COLO668 (cell line): ENCODE measurements around the gene PDZD4.

ENCODE experiments used
- DNase-seq: peaks from one replicate; lab custom pipeline; 2025; ENCODE audit not compliant: unreplicated experiment; lab: John Stamatoyannopoulos, UW

Gene PDZD4

DNA sequence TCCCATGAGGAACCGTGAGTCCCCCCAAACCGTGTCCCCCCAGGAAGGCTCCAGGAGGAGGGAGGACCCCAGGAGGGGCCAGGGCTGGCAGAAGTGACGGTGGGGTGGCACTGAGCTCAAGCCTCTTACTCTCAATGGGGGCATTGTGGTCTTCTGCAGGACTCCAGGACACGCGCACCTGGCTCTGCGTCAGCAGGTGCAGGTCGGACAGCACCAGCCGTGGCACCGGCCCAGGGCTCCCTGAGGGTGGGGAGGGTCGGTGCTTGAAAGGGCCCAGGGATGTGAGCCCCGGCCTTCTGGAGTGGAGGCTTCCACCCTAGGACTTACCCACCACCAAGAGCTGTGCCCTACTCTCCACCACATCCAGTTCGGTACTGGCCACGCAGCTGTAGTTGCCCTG, 37.3 kb upstream of the PDZD4 start:
- no peak for DNase-seq

DNA sequence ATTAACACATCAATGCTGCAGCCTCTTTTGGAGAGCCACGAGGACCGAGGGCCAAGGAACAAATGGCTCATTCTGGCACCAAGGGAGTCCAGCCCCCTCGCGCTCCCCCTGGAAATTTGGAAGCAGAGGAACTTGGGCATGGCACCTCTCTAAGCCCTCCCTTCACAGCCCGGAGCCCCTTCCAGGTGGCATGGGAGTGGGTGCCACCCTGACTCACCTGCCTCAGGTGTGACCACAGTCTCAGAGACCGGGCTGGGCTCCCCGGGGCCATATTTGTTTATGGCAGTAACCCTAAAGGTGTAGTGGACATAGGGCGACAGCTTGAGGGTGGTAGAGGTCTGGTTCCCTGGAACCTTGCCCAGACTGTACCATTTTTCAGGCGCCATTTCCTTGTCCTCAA, 36.8 kb upstream of the PDZD4 start:
- no peak for DNase-seq

DNA sequence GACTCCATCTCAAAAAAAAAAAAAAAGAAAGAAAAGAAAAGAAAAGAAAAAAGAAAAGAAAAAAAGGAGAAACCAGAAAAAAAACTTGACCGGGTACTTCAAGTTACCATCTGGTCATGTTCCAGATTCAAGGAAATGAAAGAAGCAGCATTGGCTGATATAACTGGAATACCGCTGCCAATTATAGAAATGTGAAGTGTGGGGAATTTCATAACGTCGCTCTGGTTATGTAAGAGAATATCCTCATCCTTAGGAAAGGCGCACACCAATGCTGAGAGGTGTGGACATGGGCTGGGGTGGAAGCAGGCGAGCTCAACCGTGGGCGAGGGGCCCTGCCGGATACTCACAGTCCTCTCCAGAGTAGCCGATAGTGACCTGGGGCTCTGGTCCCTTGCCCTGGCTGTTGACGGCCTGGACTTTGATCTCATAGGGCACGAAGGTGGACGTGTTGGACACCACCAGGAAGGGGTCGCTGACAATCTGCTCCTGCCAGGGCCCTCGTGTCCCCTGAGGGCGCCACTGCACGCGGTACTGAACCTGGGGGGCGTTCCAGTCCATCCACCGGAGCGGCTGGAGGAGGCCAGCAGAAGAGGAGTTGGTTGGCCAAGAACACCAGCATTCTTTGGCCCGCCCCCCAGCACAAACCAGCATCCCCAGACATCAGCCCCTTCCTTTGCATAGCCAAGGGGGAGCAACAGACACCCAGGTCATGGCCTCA, 36.1 kb upstream of the PDZD4 start:
- DNase-seq = no peak

DNA sequence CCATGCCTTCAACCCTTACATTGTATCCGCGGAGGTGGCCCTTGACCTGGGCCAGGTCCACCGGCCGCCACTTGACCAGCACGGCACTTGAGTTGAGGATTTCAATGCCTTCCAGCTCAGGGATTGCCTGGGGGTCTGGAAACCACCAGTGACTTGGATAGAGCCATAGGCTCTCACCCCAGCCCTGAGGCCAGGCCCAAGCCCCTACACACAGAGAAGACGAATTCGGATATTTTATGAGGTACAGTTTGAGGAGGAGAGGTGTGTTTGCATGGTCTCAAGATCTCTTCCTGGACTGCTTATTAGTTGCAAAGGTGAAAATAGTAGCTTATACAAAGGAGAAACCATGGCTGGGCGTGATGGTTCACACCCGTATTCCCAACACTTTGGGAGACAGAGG, 35.3 kb upstream of the PDZD4 start:
- no peak for DNase-seq

DNA sequence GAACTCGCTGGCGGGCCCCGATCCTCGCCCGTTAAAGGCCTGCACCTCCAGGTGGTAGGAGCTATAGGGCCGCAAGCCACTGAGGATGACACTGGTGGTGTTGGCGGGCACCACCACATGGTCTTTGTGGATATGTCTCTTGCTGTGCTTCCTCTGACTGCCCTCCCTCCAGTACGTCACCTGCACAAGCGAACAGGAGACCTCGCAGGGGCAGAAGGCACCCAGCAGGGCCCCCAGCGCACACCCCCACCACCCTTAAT, 34.9 kb upstream of the PDZD4 start:
- no peak for DNase-seq

DNA sequence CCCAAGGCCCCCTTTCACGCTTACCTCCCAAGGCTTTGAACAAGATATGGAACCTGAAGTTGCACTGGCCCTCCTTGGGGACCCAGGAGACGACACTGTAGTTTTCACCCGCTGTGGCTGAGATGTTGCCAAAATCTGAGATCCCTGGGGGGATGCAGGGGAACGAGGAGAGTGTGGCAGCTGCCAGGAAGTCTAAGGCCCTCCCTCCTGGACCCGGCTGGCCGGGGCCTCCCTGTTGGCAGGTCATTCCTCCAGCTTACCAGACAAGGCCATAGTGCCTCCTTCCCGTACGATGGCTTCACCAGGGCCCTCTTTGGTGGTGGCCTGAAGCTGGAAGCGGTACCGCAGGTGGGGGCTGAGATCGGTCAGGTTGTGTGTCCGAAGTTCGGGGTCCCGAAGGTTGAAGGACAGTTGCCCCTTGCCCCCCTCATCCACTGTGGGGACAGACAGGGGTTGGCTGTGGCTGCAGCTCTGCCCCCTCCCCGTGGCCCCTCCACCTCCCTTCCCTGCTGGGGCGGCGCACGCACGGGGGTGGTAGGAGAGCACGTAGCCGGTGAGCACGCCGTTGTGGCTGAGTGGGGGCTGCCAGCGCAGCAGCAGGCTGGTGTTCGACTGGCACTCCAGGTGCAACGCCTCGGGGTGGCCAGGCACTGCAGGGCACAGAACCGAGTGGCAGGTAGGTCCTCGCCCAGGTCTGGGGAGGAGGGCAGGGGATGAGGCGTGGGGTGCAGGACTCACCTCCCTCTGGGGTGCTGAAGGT, 34.4 kb upstream of the PDZD4 start:
- no peak for DNase-seq

DNA sequence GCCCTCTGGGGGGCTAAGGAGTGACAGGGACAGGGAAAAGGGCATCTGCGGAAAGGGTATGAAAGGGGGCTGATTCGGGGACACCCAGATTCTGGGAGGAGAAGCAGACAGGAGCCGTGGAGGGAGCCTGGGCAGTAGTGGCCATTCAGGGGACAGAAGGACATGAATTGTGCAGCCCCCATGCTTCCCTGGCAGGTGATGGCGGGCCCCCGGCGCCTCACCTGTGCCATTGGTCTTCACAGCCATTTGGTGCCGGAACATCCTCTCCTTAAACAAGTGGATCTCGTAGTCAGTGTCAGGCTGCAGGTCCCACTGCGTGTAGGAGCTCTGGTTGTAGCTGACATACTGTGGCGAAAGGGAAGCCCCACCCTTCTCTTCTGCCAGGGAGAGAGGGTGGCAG, 33.8 kb upstream of the PDZD4 start:
- DNase-seq = no peak

DNA sequence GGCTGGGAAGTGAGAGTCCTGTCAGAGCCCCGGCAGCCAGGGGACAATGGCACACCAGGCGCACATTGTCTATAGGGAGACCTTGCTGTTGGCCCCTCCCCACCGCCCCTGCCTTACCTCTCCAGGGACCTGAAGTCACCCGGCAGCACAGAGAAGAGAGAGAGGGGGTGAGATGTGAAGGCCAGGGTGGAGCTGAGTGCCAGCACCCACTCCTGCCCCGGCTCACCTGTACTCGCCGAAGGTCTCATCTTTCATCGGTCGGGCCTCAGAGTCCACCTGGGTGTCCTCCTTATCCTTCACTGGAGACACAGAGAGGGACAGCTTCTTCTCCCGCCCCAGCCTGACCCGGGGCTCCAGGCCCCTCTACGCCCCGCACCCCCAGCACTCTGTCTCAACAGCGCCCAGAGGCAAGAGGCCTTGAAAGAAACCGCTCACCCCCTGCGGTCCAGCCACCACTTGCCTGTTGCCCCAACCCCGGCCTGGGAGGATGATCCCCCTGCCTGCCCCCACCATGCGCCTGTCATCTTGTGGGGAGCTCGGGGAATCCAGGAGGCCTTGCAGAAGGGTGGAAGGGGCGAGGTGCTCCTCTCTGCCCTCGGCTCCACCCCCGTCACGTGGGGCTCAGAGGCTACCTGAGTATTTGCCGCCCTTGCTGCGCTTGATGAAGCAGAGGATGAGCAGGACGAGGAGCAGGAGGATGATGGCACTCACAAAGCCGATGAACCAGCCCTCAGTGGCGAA, 33.1 kb upstream of the PDZD4 start:
- DNase-seq = no peak

DNA sequence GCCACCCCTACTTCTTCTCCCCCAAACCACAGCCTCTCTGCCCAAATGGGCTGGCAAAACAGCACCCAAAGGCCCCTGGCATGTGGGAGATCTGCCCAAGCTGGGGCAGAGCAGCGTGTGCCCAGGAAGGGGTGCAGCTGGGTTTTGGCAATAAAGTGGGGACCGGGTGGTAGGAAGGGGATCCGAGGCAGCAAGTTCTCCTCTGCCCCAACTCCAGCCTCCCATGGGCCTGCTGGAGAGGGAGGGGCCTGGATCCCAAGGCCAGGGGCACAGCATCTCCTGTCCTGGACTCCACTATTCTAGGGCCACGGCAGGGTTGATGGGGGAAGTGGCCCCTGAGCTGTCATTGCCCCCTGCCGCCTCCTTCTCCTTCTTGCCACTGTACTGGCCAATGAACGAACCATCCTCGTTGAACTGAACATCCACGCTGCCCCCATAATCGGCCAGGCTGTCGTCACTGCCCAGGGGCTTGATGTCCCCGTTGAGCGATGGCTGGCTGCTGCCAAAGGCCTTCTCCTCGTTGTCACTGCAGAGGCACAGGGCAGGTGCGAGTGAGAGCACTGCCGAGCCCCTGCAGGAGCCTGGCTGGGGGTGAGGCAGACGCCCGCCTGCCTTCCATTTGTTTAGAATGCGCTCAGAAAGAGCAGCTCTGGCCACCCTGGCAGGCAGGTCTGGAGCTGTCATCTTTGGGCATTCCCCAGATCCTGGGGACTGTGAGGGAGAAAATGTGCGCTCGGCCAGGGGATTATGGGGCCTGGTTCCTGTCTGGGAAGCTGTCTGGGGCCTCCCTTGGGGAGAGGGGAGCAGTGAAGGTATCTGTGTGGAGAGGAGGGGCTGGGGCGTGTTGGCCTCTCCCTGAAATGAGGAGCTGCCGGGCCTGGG, 32.3 kb upstream of the PDZD4 start:
- DNase-seq = no peak

DNA sequence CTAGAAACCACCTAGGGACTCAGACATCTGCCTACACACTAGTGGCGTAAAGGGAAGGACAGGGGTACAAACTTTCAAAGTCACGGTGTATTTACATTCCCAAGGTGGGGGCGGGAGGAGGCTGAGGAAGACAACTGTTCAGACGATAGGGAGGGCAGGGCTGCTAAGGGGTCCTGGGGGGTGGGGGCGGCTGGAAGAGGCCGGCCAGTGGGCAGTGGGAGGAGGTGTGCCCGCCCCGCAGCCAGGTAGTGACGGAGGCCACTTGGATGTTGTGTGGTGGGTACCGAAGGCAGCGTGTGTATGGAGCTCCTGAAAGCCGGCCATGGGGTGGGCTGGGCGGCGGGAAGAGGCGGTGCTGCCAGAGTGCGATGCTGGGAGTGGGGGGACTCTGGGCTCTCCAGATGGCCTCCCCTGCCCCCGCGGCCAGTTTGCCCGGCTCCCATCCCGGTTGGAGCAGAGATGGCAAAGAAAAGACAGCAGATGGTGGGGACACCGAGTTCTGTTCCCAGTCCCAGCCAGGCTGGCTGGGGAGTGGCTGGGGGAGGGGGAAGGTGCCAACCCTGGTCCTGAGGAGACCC, 31.5 kb upstream of the PDZD4 start:
- no peak for DNase-seq

DNA sequence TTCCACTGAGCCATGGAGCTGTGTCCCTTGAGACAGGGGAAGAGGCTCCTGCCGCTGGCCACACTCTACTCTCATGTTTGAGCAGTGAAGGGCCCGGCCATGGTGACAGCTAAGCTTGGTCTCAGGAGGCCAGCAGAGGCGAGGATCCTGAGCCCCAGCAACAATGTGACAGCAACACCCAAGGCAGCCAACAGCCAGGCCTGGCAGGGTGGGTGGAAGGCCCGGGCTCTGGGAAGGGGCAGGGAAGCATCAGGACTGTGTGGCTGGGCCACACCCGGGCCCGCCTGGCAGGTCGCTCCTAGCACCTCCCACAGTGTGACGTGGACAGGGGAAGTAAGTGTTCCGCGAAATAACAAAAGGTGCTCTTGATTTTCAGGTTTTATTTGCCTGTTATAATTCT, 30.8 kb upstream of the PDZD4 start:
- peak; percentile 15 for DNase-seq

DNA sequence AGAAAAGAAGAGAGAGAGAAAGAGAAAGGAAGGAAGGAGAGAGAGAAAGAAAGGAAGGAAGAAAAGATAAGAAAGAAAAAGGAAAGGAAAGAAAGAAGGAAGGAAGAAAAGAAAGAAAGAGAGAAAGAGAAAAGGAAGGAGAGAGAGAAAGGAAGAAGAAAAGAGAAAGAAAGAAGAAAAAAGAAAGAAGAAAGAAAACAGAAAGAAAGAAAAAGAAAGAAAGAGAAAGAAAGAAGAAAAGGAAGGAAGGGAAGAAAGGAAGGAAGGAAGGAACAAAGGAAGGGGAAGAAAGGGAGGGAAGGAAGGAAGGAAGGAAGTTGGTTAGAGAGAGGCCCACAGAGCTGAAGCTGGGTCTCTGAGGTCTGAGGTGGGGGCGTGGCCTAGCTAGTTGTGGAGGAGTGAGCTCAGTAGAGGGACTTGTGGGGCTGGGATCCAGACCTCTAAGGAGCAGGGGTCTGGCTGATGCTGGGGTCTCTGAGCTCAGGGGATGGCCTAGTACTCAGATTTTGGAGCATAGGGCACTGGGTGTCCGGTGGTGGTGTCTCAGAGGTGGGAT, 27.1 kb upstream of the PDZD4 start:
- no peak for DNase-seq

DNA sequence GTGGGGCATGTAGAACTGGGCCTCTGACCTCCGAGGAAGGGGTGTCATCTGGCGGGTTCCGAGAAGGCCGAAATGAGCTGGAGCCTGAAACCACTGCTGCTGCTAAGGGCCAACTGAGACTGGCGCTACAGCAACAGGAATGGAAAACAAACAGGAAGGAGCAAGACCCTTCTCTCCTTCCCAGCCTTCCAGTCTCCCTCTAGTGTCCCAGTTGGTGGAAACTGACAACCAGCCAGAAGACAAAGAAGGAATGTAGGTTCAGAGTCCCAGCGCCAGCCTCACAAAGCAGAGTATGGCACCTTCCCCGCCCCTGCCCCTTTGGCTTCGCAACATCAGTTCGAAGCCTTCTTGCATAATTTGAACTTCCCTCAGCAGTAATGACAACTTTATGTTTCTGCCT, 24.4 kb upstream of the PDZD4 start:
- DNase-seq = no peak

DNA sequence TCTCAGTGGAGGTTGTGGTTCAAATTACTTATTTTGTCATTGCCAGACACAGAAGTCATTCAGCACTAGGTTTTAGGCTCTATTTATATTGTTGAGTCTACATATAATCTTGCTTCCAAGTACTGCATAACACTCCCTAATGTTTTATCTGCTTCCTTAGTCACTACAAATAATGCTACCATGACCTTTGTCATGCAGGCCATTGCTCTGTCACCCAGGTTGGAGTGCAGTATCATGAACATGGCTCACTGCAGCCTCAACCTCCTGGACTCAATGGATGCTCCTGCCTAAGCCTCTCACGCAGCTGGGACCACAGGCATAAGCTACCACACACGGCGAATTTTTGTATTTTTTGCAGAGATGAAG, 23.5 kb upstream of the PDZD4 start:
- no peak for DNase-seq

DNA sequence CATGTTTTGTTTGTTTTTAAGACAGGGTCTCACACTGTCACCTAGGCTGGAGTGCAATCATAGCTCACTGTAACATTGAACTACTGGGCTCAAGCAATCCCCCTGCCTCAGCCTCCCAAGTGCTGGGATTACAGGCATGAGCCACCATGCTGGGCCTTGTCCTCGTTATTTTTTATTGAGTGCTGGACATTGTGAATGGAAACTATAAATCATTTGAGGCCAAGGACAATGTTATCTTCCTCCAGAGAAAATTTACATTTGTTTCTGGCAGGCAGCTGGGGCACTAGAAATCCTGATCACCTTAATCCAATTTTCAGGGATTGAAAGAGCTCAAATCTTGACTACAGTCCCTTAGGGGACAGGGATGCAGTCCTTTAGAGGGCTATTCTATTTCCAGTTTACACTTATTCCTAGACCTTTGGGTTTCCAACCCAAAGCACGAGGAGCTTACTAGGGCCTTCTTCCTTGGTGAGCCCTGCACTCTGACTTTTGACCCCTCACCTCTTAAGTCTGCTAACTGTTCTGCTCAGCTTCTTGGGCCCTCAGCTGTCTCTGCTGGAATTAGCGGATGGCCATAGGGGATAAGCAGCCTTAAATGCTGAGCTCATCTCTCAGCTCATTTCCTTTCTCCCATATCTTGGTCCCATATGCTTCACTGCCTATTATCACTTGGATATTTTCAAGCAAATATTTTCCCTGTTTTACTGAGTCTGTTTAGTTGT, 23.0 kb upstream of the PDZD4 start:
- DNase-seq = no peak

DNA sequence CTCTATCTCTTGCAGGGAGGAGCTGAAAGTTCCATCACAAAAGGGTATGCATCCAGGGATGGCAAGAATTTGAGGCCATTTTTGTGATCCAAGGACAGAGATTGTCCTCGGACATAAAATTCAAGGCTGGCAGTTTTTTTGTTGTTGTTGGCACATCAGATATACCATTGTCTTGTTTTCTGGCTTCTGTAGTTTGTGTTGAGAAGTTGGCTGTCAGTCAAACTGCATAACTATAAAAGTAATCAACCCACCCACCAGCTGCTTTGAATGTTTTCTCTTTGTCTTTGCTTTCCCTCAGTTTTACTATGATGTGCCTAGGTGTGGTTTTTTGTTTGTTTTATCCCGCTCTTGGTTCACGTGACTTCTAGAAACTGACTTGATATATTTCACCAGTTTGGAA, 21.6 kb upstream of the PDZD4 start:
- DNase-seq = no peak

DNA sequence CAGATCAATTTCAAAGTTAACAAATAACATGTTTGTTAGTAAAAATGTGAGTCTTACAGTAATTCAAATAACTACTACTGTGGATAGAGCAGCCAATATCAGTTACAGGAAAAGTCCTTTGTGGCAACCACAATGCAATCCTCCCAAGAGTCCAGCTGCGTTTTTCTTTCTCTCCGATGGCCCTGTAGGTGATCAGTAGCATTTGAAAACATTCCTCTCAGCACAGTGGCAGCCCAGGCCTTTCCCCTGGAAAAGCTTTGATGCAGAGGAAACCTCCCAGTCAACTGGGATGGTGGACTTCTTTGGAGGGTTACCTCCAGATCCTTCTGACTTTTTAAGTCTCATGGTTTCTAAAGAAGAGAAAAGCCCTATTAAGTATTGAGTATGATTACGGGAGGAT, 18.0 kb upstream of the PDZD4 start:
- no peak for DNase-seq

DNA sequence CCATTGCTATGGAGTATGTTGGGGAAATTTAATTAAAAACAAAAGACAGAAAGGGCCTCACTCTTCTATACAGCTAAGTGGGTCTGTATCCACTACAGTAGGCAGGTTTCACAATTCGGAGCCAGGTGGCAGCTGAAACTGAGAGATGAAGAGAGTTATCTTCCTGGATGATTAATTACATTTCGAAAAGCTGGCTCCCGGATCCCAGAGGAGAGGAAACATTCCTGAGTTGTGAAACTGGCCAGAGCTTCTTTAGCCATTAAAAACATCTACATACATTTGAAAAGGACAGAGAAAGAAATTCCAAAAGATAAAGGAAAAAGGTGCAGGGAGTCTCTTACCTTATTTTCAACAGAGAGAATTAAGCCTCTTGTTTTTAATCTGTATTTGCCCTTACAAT, 15.5 kb upstream of the PDZD4 start:
- DNase-seq = no peak

DNA sequence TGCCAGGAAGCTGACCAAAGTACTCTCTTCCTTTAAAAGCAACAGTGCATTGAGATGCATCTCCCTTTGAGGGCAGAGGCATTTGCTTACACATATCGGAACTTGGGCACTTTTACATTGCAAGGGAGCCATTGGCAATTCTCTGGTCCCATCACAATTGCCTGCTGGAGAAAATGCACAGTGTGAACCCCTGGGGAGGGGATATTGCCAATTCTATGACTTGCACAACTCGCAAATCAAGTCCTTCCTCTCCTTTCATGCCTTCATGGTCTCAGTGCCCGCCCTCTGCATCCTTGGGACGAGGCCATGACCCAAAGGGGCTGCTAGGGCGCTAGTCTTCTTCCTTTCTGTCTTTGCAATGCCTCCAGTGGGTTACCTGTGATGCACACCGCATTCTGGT, 14.9 kb upstream of the PDZD4 start:
- no peak for DNase-seq

DNA sequence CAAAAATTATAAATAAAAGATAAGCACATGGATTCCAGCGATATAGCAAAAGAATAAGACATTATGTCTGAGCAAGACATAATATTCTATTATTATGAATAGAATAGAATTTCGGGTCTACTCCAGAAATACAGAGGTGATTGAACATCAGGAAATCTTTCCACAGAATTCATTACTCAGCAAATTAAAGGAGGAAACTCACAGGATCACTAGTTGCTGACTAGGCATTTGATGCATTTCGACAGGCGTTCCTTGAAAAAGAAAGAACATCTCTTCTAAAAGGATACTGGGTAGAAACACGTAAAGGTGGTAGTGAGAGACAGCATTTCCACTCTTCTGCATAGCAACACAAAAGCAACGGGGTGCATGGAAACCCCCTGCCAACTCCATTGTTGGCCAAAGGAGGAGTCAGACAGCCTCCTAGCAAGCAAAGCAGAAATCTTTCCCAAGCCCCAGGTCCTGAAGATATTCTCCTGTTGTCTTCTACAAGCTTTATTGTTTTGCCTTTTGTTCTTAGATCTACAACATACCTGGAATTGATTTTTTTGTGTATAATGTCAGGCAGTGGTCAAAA, 14.3 kb upstream of the PDZD4 start:
- DNase-seq = no peak
